GM21381 (cell line): ENCODE measurements around the gene DDX47.

Experiments used
- ATAC-seq: cut with Tn5 transposase; IDR thresholded peaks from one replicate; pipeline ENCODE4 v1.9.1; 2021; ENCODE audit warnings: mild to moderate bottlenecking, moderate library complexity; ENCODE audit not compliant: unreplicated experiment

Gene DDX47

GRCh38 chr12:12813120-12814101, at the start of gene DDX47:
Gene DDX47 (plus strand): TSS chr12:12813346. CDS start chr12:12813368, 22 bp downstream.
- peak; percentile 67 for ATAC-seq

GRCh38 chr12:12764824-12765223, 48.3 kb upstream of the DDX47 start:
- ATAC-seq = no peak

GRCh38 chr12:12770262-12770661, 42.9 kb upstream of the DDX47 start:
- ATAC-seq = no peak

GRCh38 chr12:12774791-12775190, 38.4 kb upstream of the DDX47 start:
- no peak for ATAC-seq

- no peak for ATAC-seq
These were observed 36.9 kb upstream of the DDX47 start for GRCh38 chr12:12776261-12776660.

GRCh38 chr12:12777092-12777491, 36.1 kb upstream of the DDX47 start:
- ATAC-seq = no peak

GRCh38 chr12:12779007-12779406, 34.1 kb upstream of the DDX47 start:
- ATAC-seq = no peak

- ATAC-seq = no peak
These were observed 33.6 kb upstream of the DDX47 start for GRCh38 chr12:12779529-12779928.

- no peak for ATAC-seq
These were observed 29.0 kb upstream of the DDX47 start for GRCh38 chr12:12784116-12784515.

- no peak for ATAC-seq
These were observed 28.0 kb upstream of the DDX47 start, which contains the start of gene APOLD1 for GRCh38 chr12:12784911-12785814. Gene APOLD1 (plus strand): TSS chr12:12785659. CDS start chr12:12785692, 33 bp downstream.

GRCh38 chr12:12786351-12786705, 26.8 kb upstream of the DDX47 start:
- ATAC-seq = no peak

- peak; percentile 87 for ATAC-seq
These were observed 26.2 kb upstream of the DDX47 start for GRCh38 chr12:12786706-12787601.

GRCh38 chr12:12788131-12788530, 25.0 kb upstream of the DDX47 start:
- no peak for ATAC-seq

GRCh38 chr12:12788675-12789368, 24.3 kb upstream of the DDX47 start:
- peak; percentile 50 for ATAC-seq

- no peak for ATAC-seq
These were observed 22.2 kb upstream of the DDX47 start for GRCh38 chr12:12790956-12791355.

GRCh38 chr12:12791756-12792369, 21.3 kb upstream of the DDX47 start:
- ATAC-seq = no peak

GRCh38 chr12:12792421-12792820, 20.7 kb upstream of the DDX47 start:
- ATAC-seq = no peak

GRCh38 chr12:12794686-12795085, 18.5 kb upstream of the DDX47 start:
- no peak for ATAC-seq

- ATAC-seq = no peak
These were observed 17.0 kb upstream of the DDX47 start for GRCh38 chr12:12796171-12796570.
